ENCODE data around the gene HES7.
"Not testable (repeated sequence)": the region's sequence is repeated elsewhere in the genome, so short reads cannot be mapped to it uniquely, and the experiment has no call there.

The HES7 gene

DNA sequence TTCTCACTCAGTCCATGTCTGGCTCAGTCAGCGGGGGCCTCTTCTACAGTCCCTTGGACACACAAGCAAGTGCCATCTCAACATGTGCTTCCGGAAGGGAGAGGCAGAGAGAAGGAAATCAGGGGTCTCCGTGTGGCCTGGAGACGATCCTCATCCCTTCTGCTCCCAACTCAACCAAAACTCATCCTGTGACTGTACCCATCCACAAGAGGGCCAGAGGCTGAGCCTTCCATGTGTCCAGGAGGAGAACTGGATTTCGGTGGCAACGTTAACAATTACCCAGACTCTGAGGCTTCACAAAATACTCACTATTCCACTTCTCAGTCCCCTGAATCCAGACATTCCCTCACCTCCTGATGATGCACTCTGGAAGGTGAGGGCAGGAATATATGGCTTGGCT lies 28.5 kb downstream of the HES7 start:
- DNase-seq = no peak

DNA sequence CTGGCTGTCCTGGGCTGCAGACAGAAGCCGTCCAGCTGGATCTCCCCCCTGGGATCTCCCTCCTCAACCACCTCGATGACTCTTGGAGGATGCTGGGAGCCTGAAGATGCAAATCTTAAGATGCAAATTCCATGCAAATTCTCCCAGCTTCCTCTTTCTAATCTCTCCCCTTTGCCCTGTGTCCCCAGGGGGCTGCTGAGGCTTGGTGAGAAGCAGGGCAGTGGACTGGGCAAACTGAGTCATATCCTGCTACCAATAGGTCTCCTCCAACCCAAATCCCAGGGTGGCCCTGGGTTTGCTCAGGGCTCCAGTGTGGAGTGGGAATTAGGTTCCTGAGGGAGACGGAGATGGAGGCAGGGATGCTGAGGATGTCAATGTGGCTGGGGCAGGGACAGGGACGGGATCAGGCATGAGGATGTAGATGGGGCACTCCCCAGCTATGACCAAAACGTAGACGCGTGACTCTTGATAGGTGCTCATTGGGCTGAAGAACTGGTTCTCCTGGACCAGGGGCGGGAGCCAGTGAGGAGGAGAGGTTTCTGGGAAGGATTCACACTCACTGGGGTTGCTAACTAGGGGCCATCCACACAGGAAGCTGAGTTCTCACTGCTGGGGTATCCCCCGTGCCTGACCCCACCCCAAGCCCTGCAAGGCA lies 32.7 kb downstream of the HES7 start:
- no peak for DNase-seq

DNA sequence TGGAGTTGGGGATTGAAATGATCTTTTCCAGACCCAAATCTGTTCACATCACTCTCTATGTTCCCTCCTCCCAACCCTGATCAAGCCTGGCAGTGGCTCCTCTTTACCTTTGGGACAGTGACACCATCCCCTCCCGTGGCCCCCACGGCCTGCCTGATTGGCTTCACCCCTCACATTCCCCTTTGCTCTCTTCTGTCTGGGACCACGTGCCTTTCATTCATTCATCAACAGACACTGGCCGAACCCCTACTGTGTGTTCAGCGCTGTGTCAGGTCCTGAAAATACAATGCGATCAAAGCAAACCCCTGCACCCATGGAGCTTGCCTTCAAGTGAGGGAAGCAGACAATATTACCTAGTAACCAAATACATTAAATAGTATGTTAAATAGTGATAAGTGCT lies 34.2 kb downstream of the HES7 start:
- DNase-seq = no peak

DNA sequence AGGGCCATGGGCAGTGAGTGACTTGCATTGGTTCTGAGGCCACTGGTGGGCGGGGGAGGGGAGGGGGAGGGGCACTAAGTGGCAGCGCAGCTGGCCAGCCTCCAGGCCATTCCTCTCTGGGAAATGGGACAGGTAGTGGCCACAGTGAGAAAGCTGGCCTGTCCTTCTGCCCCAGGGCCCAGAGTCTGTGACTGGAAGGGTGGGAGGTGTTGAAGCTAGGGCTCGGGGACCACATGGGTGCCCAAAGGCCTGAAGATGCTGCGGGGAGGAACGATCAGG lies 36.0 kb downstream of the HES7 start:
- no peak for DNase-seq

DNA sequence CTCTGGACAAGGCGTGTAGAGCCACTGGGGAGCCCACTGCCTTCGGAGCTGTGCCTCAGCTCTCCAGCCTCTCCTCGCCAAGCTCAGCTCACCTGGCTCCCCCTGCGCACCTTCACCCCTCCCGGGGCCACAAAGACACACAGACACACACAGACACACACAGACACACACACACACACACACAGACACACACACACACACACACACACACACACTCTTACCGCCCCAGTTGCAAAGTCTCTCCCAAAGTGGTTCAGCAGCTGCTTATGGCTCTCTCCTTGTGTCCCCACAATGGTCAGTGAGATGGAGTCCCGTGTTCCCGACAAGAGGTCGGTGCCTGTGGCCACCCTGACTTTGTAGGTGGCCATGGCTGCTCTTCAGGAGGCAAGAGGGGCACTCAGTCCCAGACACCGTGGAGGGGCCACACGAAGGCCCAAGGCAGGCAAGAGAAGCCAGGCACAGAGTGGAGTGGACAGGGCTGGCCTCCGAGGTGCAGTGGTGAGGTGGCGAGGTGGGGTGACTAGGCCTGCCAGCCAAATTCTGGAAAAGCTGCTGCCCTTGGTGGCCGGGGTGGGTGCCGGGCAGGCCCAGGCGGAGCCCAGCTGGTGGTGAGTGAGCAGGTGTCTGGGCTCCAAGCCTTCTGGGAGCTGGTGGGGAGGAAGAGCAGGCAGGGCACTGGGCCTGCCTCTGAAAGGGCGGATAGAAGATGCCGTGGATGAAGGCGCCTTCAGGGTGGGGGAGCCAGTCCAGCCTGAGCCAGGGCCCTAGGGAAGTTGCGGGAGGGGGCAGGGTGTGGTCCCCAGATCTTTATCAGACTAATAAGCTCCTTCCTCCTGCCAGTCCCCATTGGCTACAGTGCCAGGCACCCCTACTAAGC lies 36.6 kb downstream of the HES7 start, which contains the start of gene ALOX12B:
TSS of gene ALOX12B (minus strand) at position 642 of the 877 bp plus-strand sequence. CDS start at position 368, 274 bp downstream.
- no peak for DNase-seq

DNA sequence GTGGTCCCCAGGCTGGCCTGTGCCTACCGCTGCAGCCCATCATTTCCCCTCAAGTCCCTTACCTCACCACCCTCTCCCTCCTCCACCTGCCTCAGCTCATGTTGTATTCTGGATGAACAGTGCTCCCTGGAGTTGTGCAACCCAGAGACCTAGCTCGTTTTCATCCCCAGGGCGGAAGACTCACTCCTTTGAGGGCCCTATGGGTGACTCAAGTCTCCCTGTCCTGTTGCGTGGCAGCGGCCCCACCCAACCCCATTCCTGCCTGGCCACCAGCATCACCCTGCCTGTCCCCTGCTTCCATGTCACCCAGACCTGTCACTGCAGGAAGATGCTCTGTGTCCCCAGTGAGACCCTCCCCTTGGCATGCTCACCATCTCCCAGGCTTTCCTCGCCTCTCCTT lies 39.7 kb downstream of the HES7 start:
- DNase-seq = no peak

DNA sequence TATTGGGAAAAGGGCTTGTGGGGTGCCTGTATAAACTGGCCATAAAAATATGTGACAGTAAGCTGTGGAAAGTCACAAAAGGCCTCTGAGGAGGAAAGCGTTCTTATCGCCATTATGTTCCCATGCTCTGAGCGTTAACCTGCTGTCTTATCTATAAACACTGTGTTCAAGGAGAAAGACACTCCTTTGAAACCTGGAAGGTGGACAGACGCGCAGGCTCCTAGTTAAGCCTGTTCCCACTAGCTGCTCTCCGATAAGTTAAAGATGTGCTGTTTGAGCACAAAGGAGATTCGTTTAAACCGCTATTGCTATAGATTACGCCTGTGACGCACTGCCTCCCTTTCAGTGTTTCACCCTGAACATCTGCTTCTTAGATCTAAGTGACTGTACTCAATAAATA lies 41.6 kb downstream of the HES7 start:
- no peak for DNase-seq

DNA sequence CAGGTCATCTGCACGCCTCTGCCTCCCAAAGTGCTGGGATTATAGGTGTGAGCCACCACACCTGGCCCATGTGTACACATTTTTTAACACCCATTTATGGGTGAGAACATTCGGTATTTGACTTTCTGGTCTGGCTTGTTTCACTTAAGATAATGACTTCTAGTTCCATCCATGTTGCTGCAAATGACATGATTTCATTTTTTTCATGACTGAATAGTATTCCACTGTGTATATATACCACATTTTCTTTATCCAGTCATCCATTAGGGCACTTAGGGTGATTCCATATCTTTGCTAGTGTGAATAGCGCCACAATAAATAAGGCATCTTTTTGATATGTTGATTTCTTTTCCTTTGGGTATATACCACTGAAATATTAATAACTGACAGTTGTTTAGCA lies 42.0 kb downstream of the HES7 start:
- DNase-seq = no peak

DNA sequence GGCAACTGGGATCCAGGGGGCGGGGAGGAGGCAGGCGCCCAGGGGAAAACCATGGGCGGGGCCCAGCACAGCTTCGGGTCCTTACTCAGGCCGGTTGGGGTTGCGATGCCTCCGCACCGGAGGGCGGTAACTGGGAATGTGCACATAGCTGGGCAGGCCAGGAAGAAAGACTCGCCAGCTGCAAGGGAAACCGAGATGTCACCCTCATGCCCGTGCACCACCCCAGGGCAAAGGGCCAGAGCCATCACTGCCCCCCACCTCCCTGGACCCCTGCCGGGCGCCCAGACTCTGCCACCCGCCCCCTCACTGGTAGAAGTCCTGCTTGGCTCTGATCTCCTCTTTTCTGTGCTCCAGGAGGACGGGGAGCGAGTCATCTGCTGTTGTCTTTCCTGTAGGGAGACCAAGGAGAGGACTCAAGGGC lies 43.1 kb downstream of the HES7 start:
- DNase-seq = no peak

DNA sequence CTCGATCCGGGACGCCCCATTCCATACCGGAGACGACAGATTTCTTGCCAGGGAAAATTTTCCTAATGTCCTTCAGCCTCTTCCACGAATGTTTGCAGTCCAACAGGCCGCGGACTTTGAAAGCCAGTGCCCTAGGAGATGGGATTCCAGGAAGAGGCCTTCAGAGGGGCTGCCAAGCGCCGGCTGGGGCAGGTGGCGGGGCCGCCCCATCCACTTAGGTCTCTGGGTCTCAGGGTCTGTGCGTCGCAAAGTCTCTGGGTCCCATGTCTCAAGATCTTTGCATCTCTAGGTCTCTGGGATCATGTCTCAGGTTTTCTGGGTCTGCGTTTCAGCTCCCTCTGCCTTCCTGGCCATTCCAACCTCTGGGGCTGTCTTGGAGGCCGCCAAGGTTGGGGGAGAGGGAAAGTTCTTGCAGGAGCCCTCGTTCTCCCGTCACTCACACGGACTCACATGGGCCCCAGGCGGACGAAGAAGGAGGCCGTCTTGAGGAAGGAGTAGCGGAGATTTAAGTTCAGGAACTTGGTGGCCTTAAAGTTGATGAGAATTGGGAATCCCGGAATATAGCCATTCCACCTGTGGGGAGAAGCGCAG lies 43.6 kb downstream of the HES7 start:
- DNase-seq = no peak

DNA sequence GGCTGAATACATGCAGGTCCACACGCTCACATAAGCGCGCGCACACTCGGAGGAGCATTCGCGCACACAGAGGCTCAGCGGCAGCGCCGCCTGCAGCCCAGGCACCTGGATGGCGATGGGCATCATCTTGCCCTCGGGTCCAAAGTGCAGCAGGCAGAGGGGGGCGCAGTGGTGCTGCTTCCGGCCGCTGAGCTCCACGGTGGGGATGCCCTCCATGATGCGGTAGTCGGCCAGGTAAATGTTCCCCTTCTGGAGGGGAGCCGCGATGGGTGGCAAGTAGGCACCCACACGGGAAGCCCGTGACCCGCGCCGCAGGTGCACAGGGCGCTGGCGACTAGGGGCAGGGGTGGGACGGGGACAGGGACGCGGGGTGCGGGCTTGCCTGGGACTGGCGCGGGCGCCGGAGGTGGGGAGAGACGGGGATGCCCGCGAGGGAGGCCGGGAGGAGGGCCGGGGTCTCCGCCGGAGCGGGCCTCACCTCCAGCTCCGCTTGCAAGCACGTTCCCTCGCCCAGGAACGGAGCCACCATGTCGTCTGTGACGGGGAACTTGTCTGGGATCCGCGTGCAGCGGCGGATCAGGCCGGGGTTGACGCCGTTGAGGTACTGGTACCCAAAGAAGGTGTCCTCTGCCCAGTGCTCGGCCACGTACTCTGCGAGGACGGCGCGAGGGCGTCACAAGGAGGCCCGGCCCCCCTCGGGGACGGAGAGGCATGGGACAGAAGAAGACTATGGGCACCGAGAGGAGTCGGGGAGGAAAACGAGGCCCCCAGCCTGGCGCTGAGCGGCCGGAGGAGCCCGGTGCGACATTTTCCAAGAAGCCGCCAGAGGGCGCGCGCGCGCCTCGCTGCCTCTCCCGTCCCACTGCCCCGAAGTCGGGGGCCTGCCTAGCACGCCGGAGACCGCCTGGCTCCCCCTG lies 44.4 kb downstream of the HES7 start:
- peak; percentile 51 for DNase-seq

DNA sequence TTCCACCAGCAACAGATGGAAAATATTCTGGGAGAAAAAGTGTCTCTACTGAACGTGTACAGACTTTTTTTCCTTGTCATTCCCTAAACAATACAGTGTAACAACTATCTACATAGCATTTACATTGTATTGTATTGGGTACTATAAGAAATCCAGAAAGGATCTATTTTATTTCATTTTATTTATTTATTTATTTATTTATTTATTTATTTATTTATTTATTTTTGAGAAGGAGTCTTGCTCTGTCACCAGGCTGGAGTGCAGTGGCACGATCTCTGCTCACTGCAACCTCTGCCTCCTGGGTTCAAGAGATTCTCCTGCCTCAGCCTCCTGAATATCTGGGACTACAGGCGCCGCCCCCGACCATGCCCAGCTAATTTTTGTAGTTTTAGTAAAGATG lies 46.0 kb downstream of the HES7 start:
- not testable (repeated sequence) for DNase-seq

DNA sequence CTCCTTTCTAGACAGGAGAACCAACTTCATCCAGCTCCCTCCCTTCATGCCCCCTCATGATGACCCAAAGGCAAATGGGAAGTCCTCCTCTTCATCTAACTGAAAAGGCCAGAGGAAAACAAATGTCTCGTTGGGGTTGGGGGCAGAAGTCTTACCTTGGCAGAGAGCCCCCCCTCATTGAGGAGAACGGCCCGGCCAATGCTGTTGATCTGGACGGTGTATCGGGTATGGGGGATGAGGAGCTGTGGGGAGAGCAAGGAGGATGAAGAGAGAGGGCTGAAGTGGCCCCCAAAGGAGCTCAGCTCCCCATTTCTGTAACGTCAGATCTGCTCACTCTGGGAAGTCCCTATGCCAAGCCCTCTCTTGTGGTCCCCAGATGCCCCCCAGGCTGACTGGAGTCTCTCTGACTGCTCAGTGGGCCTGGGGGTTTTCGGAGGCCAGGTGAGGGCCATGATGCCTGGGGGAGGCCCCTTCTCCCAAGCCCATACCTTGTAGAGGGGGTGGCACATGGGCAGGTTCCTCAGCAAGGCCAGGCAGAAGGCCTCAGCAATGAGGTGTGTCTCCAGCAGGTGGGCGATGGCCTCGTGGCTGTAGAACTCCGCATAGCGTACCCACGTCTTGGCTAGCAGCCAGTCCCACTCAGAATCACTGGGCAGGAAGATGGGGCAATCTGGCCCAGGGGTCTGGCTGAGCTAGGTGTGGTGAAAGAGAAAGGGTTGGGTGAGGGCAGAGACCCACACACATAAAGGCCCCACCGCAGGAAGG lies 47.2 kb downstream of the HES7 start:
- no peak for DNase-seq

DNA sequence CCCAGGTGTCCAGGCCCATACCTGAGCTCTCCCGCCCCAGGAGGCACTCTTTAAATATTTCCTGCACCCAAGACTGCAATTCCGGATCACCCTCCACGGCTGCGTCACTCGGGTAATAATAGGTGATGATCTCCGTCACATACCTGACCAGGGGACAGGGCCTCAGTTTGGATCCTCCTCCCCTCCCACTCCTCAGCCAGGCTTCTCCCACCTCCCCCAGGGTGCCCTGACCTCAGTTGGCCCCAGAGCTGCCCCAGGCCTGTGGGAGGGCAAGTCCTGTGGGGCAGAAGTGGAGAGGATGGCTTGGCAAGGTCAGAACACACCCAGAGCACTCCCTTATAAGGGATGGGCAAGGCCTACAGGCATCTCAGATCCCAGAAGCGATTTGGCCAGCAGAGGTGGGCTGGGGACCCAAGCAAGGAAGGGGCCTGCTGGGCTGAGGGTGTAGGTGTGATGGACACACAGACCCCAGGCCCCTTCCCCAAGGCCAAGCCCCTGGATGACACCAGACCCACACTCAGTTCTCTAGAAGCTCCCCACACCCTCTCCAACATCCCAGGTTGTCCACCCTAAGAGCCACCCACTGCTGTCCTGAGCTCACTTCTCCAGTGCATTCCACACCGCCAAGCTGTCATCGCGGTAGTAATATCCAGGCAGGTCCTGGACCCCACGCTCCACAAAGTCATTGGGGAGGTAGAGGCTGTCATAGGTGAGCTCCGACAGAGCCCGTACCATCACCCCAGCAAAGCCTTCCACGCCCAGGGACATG lies 48.1 kb downstream of the HES7 start:
- DNase-seq = no peak

DNA sequence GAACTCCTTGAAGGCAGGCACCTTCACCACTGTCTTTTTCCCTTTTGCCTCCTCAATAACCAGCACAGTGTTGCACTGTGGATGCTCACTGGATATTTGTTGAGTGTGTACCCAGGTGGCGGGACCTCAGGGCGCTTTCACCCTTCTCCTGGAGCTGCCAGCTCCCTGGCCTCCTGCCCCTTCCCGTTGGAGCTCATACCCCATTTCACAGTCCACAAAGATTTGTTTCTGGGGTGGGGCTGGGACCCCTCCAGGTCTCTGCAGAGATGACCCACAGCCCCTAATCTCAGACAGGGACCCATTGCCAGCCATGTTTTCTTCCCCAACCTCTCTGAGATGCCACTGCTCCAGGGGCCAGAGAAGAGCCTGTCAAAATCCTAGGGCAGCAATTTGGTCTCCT lies 48.8 kb downstream of the HES7 start:
- DNase-seq = no peak

DNA sequence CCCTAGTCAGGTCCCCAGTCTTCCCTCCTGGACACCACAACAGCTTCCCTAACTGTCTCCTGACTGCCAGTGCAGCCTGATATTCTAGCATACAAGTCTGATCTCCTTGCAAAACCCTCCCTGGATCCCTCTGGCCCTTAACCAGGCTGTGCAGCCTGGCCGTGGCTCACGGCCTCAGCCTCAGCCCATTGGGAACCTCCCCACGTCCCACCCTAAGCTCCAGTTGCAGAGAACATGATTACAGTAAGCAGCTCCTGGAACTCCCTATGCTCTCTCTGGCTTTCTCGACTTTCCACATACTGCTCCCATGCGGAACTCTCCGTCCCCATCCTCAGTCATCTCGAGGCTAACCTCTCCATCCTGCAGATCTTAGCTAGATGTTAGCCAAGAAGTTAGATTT lies 49.4 kb downstream of the HES7 start:
- DNase-seq = no peak

DNA sequence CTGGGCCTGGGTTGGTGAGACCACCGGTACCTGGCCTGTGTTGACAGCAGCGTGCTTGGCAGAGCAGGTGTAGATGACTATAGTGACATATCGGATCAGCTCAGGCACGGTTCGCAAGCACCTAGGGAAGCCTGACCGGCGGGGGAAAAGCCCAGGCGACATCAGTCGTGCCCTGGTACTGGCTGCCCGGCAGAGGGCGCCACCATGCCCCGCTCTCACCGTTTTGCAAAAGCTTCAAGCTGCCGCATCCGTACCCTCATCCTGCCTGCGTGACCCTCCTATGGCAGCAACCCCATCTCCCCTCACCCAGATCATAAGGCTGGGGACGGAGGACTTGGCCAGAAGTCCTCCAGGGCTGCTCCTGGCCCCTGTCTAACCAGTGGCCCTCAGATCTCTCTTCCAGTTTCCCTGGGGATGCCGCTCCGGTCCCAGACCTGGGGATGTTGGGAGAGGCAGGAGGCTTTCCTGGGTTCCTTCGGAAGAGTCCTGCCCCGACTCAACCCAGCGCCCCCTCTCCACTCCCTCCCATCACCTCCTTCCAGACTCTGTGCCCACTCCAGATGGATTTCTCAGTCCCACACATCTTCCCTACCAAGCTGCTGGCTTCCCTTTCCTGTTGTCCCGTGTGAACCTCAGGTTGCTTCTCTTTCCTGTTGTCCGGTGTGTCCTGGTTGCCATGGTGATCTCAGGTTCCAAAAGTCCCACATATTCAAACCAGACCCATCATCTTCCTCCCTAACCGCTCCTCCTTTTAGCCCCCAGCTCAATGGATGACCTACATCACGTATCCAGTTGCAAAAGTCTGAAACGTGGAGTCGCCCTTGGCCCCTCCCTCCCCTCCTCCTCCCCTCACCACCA lies 50.0 kb downstream of the HES7 start:
- no peak for DNase-seq

DNA sequence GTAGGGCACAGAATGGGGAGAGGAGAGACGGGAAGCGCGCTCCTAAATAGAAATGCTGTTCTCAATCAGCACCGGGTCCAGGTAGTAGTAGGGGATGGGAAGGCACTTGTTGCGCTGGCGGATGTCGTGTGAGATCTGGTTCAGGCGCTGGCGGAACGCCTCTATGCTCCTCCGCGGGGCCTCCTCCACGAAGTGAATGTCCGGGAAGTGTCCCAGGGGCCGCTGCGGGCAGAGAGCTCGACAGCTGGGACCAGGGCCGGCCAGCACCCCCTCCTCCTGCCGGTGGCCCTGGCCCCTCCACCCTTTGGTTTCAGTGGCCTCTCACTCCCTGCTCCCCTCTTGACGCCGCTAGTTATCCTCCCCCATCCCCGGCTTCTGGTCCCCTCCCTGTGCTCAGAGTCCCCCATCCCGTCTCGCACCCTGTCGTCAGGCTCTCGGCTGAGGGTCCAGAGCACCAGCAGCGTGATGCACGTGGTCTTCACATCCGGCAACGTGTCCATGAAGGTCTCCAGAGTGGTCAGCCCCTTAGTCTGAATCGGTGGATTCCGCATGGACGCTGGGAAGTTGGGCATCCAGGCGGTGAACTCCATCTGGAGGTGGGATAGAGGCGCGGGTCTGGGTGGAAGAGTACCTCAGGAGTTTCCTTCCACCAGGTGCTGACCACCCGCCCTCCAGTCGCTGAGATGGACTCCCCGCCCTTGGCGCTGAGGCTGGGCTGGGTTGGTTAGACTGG lies 51.0 kb downstream of the HES7 start:
- DNase-seq = no peak

DNA sequence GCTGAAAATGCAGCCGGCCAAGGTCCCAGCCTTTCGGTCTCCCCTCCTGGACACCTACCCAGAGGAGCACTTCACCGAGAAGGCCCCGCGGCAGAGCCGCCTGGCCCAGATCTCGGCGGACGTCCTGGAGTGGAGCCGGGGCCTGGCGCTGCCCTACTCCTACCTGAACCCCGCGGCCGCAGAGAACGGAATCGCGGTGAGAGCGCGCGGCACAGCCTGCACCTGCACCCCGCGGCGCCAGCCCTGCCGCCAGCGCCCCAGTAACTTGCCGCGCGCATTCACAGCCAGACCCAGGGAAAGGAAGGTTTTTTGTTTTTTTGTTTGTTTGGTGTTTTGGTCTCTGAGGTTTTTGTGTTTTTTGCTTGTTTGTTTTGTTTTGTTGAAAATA lies 51.6 kb downstream of the HES7 start:
- no peak for DNase-seq

DNA sequence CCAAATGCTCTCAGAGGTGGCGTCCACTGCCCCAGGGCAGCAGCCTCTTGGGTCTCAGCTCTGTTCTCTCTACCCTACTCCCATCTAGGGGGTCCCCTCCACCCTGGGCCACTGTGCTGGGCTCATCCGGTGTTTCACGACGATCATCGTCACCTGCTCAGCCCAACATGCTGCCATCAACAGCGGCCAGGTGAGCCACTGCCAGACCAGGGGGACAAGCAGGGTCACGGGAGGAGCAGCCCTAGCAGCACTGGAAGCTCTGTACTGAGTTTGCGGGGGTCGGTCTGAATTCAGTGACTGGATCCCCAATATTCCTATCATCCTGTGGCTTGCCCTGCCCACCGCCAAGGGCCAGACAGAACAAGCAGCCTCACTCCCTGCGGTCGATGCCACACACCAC lies 52.4 kb downstream of the HES7 start:
- no peak for DNase-seq
